ENCODE results near the gene GLRX5.

GLRX5 gene

DNA sequence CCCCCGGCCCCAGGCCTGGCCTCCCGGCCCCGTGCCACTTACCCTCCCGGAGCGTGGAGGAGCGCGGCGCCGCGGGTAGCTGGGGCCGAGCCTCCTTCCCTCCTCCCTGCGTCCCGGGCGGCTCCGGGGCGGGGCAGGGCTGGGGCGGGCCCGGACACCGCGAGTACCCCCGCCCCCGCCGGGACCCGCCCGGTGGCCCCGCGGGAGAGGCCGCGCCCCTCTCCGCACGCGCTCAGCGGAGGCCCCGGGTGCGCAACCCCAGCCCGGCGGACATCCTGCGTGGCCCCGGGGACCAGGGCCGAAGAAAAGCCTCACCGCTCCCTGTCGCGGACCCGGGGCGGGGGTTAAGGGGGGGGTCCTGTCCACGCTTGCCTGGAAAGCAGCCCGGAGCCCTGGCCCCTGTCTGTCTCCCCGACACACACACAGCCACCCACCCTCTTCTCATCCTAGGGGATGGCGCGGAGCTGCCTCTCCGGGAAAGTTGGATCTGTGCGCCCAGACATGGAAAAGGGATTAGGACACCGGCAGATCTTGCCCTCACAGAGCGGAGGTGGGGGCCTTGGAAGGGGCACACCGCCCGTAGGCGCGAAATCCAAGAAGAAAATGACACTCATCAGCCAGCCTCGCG, 18.2 kb upstream of the GLRX5 start, which contains the start of gene SYNE3:
Gene SYNE3 (minus strand): TSS at position 97 of the 628 bp plus-strand sequence. CDS start 40,829 bp downstream, outside the sequence.
- TF ChIP-seq CTCF (IDR thresholded peaks at IDR 0.05; ENCODE audit: borderline replicate concordance, insufficient read depth, low read depth, low read length) = no peak
- peak within 1 kb of the TSS; percentile 71 for H3K4me3 ChIP-seq (ENCODE audit: low read depth, low read length)

GRCh38 chr14:95518045-95518751, 16.7 kb upstream of the GLRX5 start:
- H3K4me3 ChIP-seq (ENCODE audit: low read depth, low read length) = no peak overlapping the region

DNA sequence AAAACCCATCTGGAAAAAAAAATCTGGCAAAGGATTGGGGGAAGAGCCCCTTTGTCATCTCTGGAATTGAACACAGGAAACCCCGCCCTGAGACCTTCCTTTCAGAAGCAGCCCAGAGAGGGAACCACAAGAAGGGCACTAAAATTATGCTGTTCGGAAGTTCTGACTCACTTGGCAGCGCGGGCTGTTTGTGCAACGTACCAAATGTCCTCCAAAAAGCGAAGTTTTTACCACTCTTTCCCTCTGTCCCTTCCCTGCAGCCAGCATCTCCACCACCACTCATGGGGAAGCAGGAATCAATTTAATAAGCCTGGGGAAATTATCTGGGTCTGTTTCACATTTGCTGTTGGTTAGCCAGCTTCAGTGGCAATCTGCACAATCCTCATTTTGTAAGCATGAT, 15.2 kb upstream of the GLRX5 start:
- H3K4me3 ChIP-seq (ENCODE audit: low read depth, low read length) = no peak overlapping the region
- TF ChIP-seq CTCF (IDR thresholded peaks at IDR 0.05; ENCODE audit: borderline replicate concordance, insufficient read depth, low read depth, low read length) = no peak

More at GRCh38 chr14:95518045-95518751, 16.7 kb upstream of the GLRX5 start:
- no peak for TF ChIP-seq CTCF (IDR thresholded peaks at IDR 0.05; ENCODE audit: borderline replicate concordance, insufficient read depth, low read depth, low read length)

- no peak overlapping the region for H3K4me3 ChIP-seq (ENCODE audit: low read depth, low read length)
- no peak for TF ChIP-seq CTCF (IDR thresholded peaks at IDR 0.05; ENCODE audit: borderline replicate concordance, insufficient read depth, low read depth, low read length)
These were observed 14.5 kb upstream of the GLRX5 start for GRCh38 chr14:95520346-95520745.

- no peak overlapping the region for H3K4me3 ChIP-seq (ENCODE audit: low read depth, low read length)
- no peak for TF ChIP-seq CTCF (IDR thresholded peaks at IDR 0.05; ENCODE audit: borderline replicate concordance, insufficient read depth, low read depth, low read length)
These were observed 13.8 kb upstream of the GLRX5 start for GRCh38 chr14:95521001-95521400.

DNA sequence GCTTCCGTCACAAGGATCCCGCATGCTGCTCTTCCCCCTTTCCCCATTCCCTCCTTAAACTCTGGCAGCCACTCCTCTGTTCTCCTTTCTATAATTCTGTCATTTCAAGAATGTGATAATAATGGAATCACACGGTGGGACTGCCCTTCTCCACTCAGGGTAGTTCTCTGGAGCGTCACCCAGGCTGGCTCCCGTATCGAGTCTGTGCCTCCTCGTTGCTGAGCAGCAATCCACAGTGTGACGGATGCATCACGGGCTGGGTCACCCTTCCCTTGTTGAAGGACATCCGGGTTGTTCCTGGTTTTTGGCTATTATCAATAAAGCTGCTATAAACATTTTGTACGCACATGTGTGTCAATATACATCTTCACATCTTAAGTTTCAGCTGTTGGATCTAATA, 12.7 kb upstream of the GLRX5 start:
- no peak overlapping the region for H3K4me3 ChIP-seq (ENCODE audit: low read depth, low read length)
- TF ChIP-seq CTCF (IDR thresholded peaks at IDR 0.05; ENCODE audit: borderline replicate concordance, insufficient read depth, low read depth, low read length) = no peak

DNA sequence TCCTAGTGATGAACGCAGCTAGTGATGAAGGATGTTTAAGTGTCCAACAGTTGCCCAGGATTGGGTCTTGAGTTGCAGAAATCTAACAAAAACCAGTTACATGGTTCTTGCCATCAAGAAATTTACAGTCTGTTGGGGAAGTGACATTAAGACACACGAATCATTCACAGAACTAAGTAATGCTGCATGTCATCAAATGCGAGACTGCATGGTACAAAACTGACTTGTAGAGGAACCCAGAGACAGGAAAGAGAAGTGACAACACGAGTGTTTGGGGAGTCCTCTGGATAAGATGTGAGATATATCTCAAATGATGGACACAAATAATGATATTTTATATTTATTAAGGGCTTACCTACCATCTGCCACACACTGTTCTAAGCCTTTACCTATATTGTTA, 12.3 kb upstream of the GLRX5 start:
- no peak overlapping the region for H3K4me3 ChIP-seq (ENCODE audit: low read depth, low read length)
- TF ChIP-seq CTCF (IDR thresholded peaks at IDR 0.05; ENCODE audit: borderline replicate concordance, insufficient read depth, low read depth, low read length) = no peak
